A549 (cell line): ENCODE results near the gene POLK.

Experiments used
- CBX8 ChIP-seq: fragments of 200-600 bp; sonication (generic); IDR thresholded peaks from 2 replicates; pipeline ENCODE4 v1.6.1; 2016
- CTCF ChIP-seq: fragments of >200 bp; sonication (Bioruptor Twin); formaldehyde crosslinking; IDR thresholded peaks from 3 replicates; pipeline ENCODE4 v1.5.1; 2016
- JUNB ChIP-seq: fragments of >200 bp; sonication (Bioruptor Twin); formaldehyde crosslinking; IDR thresholded peaks from 2 replicates; pipeline ENCODE4 v1.6.1; 2016
- POLR2A ChIP-seq: IDR thresholded peaks from 2 replicates; pipeline ENCODE4 v1.6.1; 2012; ENCODE audit warnings: mild to moderate bottlenecking, low read length
- POLR2AphosphoS2 ChIP-seq: conservative IDR thresholded peaks from 2 replicates; pipeline ENCODE4 v1.6.1; 2012; ENCODE audit warnings: low read length, improper control_type of control experiment, inconsistent platforms
- RFX5 ChIP-seq: fragments of 450-650 bp; IDR thresholded peaks from 2 replicates; pipeline ENCODE4 v1.7.1; 2014; ENCODE audit warnings: antibody characterized with exemption, mild to moderate bottlenecking, moderate library complexity
- TF ChIP-seq, protein P1 (sequence below): IDR thresholded peaks from 2 replicates; pipeline ENCODE4 v1.6.1; 2012; ENCODE audit warnings: low read depth, borderline replicate concordance
- TF ChIP-seq, protein P2 (sequence below): fragments of 250-450 bp; sonication (Bioruptor Pico); IDR thresholded peaks from 2 replicates; pipeline ENCODE4 v1.5.0; 2021; ENCODE audit warnings: mild to moderate bottlenecking, moderate library complexity, borderline replicate concordance

GRCh38 chr5:75538211-75538610 is 26.5 kb downstream of the POLK start:
- TF ChIP-seq CTCF: no peak
- TF ChIP-seq CBX8: no peak
- TF ChIP-seq POLR2AphosphoS2: no peak
- TF ChIP-seq, protein P1, sequence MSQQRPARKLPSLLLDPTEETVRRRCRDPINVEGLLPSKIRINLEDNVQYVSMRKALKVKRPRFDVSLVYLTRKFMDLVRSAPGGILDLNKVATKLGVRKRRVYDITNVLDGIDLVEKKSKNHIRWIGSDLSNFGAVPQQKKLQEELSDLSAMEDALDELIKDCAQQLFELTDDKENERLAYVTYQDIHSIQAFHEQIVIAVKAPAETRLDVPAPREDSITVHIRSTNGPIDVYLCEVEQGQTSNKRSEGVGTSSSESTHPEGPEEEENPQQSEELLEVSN: no peak
- TF ChIP-seq JUNB: no peak
- TF ChIP-seq, protein P2, sequence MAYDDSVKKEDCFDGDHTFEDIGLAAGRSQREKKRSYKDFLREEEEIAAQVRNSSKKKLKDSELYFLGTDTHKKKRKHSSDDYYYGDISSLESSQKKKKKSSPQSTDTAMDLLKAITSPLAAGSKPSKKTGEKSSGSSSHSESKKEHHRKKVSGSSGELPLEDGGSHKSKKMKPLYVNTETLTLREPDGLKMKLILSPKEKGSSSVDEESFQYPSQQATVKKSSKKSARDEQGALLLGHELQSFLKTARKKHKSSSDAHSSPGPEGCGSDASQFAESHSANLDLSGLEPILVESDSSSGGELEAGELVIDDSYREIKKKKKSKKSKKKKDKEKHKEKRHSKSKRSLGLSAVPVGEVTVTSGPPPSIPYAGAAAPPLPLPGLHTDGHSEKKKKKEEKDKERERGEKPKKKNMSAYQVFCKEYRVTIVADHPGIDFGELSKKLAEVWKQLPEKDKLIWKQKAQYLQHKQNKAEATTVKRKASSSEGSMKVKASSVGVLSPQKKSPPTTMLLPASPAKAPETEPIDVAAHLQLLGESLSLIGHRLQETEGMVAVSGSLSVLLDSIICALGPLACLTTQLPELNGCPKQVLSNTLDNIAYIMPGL (CRISPR knock-in tag): no peak
- no peak for TF ChIP-seq POLR2A
- no peak for TF ChIP-seq RFX5
